NCI-H2029 (cell line): ENCODE results near the gene FBXL15.
A peak's percentile ranks its signal among the peaks of the same experiment; 100 is the strongest.

Experiments used
- DNase-seq: peaks from one replicate; lab custom pipeline; 2025; lab: John Stamatoyannopoulos, UW

FBXL15 gene

DNA sequence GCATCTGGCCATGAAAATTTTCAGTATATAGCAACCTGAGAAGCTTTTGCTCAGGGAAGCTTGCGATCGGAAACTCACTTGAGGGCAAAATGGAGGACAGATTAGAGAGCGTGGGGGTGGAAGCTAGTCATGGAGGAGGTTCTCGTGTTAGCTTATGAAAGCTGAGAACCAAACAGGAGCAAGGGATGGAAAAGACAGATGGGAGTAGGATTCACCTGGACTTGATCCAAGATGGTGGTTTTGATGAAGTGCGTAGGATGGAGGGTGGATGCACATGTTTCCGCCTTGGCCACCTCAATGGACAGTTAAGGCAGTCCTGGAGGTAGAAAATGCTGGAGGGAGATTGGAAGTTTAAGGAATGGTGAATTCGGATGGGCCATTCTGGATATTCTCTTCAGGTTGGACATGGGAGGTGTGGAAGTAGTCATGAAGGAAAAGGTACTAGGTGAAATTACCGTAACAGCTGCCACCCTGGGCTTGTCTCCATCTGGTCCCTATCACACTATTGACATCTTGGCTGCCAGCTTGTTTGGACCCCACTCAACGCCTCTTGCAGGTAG, 37.0 kb downstream of the FBXL15 start:
- peak; percentile 23 for DNase-seq

DNA sequence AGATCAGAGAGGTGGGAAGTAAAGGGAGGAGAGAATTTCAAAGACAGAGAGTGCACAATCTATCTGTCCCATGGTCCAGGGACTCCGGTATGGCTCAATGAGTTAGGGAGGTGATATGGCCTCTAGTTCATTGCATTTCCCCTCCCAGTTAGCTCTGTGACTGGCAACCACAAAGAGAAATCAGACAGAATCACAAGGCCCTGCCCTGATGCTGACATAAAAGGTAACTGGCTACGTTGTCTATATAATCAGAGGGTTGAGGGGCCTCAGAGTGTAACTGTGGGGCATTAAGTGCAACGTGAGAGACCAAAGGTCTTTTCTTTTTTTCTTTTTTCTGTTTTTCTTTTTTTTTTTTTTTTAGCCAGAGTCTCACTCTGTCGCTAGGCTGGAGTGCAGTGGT, 38.0 kb downstream of the FBXL15 start:
- no peak for DNase-seq

DNA sequence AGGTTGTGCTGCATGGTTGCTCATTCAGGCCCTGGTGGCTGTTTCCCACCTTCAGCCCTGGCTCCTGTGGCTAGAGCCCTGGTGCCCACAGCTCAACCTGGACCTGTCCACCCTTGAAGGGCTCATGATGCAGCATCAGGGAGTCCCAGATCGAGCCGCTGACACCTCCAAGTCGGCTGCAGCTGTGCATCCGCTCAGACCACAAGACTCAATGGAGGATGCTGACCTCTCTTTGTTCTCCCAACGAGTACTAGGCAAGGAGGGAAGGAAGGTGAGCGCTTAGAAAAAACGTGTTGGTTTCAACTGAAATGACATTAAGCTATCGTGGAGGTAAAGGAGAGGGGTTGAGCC, 40.2 kb downstream of the FBXL15 start:
- DNase-seq, result no peak

DNA sequence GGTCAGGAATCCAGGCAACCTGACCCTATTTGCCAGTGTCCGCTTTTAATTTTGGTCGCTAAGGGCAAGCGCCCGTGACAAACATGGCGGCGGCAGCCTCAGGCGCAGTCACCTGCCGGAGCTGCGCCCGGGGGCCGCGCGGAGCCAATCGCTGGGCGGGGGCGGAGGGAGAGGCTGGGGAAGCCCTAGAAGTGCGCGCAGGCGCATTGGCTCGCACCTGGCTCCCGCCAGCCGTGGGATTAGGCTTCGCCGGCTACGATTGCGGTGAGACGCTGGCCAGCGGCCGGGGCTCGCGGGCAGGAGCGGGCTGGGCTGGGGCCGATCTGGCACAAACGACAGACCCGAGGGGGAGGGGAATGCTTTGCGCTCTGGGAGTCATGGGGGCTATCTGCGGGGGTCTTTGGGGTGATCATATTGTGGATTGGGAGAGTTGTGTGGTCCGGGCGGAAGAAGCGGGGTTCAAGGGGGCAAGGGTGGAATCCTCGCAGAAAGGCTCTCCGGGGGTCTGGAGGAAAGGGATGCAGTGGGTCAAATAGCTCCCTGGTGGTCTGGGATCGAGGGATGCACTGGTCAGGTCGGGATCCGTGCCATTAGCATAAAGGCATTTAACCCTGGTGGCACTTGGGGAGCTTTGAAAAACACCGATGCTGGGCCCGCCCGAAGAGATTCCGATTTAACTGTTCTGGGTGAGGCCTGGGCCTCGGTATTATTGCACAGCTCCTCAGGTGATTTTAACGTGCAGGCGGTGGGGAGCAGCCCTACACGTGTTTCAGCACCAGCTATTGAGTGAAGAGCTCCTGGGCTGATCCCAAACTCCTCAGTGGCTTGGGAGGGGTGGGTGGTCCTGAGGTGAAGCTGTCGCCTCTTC, 40.8 kb downstream of the FBXL15 start:
- DNase-seq, result peak; percentile 79

DNA sequence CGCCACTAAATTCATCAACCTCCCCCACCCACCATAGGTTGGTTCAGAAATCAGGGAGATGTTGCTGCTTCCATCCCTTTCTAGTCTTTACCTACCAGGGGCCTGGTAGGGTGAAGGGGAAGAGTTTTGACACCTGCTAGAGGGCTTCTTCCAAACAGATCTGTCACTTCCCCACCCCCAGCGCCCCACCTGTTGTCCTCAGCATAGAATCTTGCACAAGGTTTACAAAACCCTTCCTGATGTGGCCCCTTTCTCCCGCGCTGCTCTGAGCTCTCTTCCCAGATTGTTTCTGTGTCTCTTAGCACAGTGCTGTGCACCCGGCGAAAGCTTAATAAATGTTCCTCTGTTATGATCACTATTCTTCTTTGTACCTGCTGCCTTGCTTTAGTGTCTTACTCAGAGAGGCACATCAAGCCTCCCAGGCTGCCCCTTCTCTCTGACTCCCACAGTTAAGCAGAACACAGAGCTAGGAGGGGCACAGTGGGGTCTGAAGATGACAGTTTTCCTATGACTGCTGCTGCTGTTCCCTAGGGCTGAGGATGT, 41.9 kb downstream of the FBXL15 start:
- no peak for DNase-seq

DNA sequence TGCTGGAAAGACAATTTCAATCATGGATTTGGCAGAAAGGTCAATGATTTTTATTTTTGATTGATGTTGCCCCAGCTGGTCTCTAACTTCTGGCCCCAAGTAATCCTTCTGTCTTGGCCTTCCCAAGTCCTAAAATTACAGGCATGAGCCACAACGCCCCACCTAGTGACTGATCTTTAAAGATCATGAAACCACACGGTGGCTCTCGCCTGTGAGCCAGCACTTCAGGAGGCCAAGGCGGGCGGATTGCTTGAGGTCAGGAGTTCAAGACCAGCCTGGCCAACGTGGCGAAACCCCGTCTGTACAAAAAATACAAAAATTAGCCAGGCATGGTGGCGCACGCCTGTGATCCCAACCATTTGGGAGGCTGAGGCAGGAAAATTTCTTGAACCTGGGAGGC, 43.3 kb downstream of the FBXL15 start:
- DNase-seq, result no peak

DNA sequence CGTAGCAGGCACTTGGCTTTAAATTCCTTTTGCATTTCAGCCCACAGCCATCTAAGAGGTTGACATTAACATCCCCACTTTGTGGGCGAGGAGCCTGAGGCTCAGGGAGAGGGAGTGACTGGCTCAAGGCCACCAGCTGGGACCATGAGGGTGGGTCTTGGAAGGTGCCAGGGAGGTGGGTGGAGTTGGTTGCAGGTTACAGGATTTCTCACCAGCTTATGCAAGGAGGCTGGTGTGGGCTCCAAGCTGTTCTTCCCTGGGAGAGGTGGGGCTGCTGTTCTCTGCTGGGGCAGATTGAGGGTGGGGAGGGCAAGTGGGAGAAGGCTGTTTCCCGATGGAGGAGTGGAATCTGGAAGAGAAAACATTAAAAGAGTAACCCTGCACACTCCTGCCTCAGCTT, 44.8 kb downstream of the FBXL15 start:
- no peak for DNase-seq

DNA sequence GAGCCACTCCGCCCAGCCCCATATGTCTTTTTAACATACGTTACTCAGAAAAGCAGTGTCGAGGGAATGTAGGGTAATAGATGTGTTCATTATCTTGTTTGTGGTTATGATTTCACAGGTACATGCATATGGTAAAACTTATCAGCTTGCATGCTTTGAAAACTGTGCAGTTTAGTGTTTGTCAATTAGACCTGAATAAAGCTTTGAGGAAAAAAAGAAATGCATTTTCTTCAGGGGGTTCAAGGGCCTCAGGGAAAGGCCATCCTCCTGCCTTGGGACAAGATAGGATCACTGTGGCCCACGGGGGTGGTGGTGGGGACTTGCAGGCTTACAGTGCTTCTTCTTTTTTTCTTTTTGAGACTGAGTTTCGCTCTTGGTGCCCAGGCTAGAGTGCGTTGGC, 46.7 kb downstream of the FBXL15 start:
- no peak for DNase-seq

DNA sequence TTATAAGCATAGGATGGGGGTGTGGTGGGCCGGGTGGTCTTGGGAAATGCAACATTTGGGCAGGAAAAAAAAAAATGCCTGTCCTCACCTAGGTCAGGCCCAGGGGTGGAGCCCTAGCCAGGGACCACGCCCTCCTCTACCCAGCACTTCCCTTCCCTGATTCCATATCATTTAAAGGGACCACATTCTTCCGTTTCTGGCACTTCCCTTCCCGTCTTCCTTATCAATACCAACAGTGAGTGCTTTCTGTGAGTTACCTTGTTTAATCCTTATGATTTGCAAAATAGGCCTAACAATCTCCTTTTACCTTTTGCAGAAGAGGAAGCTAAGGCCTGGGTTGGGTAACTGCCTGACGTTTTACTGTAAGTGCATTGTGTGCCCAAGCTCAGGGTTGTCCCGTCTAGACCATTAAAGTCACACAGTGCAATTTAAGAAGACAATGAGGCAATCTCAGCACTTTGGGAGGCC, 47.4 kb downstream of the FBXL15 start:
- DNase-seq, result no peak

DNA sequence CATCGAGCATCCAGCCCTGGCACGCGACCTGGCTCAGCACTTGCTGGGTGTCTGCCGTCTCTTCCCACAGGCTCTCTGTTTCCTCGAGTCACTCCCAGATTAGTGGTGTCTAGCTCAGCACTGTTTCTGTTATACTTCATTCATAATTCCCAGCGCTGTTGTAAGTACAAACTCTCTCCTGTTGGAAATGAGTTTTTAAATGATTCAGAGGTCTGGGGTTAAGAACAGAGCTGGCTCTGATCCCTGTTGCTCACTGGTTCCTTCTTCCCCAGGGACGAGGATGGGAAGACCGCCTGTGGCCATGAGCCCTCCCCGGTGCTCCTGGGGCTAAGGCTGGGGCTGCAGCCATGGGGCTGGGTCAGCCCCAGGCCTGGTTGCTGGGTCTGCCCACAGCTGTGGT, 48.0 kb downstream of the FBXL15 start:
- no peak for DNase-seq

DNA sequence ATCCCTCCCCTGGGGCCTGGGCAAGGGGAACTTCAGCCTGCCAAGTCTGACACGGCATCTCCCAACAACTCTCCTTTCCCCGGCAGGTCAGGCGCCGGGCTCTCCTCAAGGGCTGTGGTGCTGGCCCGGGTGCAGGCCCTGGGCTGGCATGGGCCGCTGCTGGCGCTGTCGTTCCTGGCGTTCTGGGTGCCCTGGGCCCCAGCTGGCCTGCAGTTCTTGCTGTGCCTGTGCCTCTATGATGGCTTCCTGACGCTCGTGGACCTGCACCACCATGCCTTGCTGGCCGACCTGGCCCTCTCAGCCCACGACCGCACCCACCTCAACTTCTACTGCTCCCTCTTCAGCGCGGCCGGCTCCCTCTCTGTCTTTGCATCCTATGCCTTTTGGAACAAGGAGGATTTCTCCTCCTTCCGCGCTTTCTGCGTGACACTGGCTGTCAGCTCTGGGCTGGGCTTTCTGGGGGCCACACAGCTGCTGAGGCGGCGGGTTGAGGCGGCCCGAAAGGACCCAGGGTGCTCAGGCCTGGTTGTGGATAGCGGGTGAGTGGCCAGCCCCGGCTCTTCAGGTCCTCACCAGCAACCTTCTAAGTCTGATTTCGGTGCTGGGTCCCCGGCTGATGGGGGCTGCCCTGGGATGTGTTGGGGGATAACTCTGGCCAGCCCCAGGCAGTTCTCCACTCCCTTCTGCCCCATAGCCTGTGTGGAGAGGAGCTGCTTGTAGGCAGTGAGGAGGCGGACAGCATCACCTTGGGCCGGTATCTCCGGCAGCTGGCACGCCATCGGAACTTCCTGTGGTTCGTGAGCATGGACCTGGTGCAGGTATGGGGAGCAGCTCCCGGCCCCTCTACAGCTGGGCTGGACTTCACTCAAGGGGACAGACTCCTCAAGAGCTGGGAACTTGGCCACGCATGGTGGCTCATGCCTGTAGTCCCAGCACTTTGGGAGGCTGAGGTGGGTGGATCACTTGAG, 50.2 kb downstream of the FBXL15 start:
- no peak for DNase-seq
